ENCODE measurements around the gene TUBB2A. TPM values are rescaled to one million over a fixed set of nuclear protein-coding genes. Genes with fewer than 3 reads are reported as not detected.

TUBB2A gene
- total and polyA plus RNA-seq, 2 of the 13 experiments (the other 11 are each of a cell fraction or from before 2014, with no cell fraction given), result 35.3 to 106 TPM

- TF ChIP-seq NFIB (CRISPR knock-in tag; IDR thresholded peaks at IDR 0.05; ENCODE audit: borderline replicate concordance) (no peak), MIER3 (CRISPR knock-in tag; IDR thresholded peaks at IDR 0.05; ENCODE audit: borderline replicate concordance) (no peak), ZFP36L1 (CRISPR knock-in tag; IDR thresholded peaks at IDR 0.05) (no peak), RAD21 (CRISPR knock-in tag; IDR thresholded peaks at IDR 0.05) (no peak), KAT8 (CRISPR knock-in tag; IDR thresholded peaks at IDR 0.05) (no peak; the same call in 1 of the 2 replicates), DZIP1 (CRISPR knock-in tag; IDR thresholded peaks at IDR 0.05) (no peak), HOXA5 (CRISPR knock-in tag; IDR thresholded peaks at IDR 0.05) (no peak), SMAD1 (CRISPR knock-in tag; IDR thresholded peaks at IDR 0.05; ENCODE audit: borderline replicate concordance, low read depth) (no peak), SNAPC4 (CRISPR knock-in tag; IDR thresholded peaks at IDR 0.05) (no peak), TEAD2 (CRISPR knock-in tag; IDR thresholded peaks at IDR 0.05) (no peak), ZNF333 (CRISPR knock-in tag; IDR thresholded peaks at IDR 0.05; ENCODE audit: borderline replicate concordance) (no peak), ZNF766 (CRISPR knock-in tag; IDR thresholded peaks at IDR 0.05; ENCODE audit: borderline replicate concordance) (no peak), ZNF839 (CRISPR knock-in tag; IDR thresholded peaks at IDR 0.05; ENCODE audit: borderline replicate concordance) (no peak)
- TF ChIP-seq, protein P1, sequence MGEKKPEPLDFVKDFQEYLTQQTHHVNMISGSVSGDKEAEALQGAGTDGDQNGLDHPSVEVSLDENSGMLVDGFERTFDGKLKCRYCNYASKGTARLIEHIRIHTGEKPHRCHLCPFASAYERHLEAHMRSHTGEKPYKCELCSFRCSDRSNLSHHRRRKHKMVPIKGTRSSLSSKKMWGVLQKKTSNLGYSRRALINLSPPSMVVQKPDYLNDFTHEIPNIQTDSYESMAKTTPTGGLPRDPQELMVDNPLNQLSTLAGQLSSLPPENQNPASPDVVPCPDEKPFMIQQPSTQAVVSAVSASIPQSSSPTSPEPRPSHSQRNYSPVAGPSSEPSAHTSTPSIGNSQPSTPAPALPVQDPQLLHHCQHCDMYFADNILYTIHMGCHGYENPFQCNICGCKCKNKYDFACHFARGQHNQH (CRISPR knock-in tag; IDR thresholded peaks at IDR 0.05), result peak; percentile 17; the same call in 1 of the 2 replicates
- TF ChIP-seq, protein P2, sequence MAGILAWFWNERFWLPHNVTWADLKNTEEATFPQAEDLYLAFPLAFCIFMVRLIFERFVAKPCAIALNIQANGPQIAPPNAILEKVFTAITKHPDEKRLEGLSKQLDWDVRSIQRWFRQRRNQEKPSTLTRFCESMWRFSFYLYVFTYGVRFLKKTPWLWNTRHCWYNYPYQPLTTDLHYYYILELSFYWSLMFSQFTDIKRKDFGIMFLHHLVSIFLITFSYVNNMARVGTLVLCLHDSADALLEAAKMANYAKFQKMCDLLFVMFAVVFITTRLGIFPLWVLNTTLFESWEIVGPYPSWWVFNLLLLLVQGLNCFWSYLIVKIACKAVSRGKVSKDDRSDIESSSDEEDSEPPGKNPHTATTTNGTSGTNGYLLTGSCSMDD (CRISPR knock-in tag; IDR thresholded peaks at IDR 0.05), result no peak
- TF ChIP-seq, protein P3, sequence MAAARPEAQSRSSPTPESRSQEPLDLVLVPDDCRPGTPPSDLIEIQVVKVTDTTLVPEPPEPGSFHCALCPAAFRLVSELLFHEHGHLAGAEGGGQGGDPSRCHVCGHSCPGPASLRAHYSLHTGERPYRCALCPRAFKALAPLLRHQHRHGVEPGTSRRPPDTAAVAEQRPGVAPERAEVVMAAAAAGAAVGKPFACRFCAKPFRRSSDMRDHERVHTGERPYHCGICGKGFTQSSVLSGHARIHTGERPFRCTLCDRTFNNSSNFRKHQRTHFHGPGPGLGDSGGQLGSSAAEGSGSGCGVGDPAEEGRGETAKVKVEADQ (CRISPR knock-in tag; IDR thresholded peaks at IDR 0.05; ENCODE audit: borderline replicate concordance), result no peak
These were observed 38.2 kb downstream of the TUBB2A start (continued) for GRCh38 chr6:3119040-3119723.

Data from HepG2 (cell line).